Panc1 (cell line): ENCODE measurements around the gene GMCL2.

Experiments used
- POLR2AphosphoS5 ChIP-seq: IDR thresholded peaks from 2 replicates; pipeline ENCODE4 v1.6.1; 2012; ENCODE audit warnings: mild to moderate bottlenecking, low read depth, low read length, moderate library complexity
- TCF7L2 ChIP-seq: IDR thresholded peaks from 2 replicates; pipeline ENCODE4 v1.6.1; 2011; ENCODE audit warnings: mild to moderate bottlenecking, low read depth, low read length, inconsistent platforms
- TF ChIP-seq, protein P1 (sequence below): fragments of 450-650 bp; IDR thresholded peaks from 2 replicates; pipeline ENCODE4 v1.5.1; 2017; ENCODE audit warnings: mild to moderate bottlenecking

DNA sequence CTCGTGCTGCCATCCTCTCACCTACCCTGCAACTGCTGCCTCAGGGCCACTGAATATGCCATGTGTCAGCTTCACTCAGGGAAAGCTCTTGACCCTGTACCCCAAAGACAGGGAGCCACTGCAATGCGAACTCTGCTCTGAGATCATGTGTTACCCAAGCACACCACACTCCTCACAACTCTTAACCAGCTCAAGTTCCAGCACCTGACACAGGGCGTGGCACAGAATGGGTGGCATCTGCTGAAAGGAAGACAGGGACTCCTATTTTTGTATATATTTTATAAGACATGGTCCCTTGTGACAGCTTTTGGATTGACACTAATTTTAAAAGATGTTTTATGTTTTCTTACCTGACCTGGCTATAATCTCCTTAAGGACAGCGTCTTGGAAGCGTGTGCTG, 34.7 kb upstream of the GMCL2 start:
- TF ChIP-seq, protein P1, sequence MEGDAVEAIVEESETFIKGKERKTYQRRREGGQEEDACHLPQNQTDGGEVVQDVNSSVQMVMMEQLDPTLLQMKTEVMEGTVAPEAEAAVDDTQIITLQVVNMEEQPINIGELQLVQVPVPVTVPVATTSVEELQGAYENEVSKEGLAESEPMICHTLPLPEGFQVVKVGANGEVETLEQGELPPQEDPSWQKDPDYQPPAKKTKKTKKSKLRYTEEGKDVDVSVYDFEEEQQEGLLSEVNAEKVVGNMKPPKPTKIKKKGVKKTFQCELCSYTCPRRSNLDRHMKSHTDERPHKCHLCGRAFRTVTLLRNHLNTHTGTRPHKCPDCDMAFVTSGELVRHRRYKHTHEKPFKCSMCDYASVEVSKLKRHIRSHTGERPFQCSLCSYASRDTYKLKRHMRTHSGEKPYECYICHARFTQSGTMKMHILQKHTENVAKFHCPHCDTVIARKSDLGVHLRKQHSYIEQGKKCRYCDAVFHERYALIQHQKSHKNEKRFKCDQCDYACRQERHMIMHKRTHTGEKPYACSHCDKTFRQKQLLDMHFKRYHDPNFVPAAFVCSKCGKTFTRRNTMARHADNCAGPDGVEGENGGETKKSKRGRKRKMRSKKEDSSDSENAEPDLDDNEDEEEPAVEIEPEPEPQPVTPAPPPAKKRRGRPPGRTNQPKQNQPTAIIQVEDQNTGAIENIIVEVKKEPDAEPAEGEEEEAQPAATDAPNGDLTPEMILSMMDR: no peak
- TF ChIP-seq POLR2AphosphoS5 (no peak), TCF7L2 (no peak)
